ENCODE measurements around the gene SMDT1. TPM values are rescaled to one million over a fixed set of nuclear protein-coding genes. Genes with fewer than 3 reads are reported as not detected.
A peak's percentile ranks its signal among the peaks of the same experiment; 100 is the strongest.
"Not testable (repeated sequence)": the region's sequence is repeated elsewhere in the genome, so short reads cannot be mapped to it uniquely, and the experiment has no call there.

The SMDT1 gene
- total RNA-seq, 2 experiments from 2014 or later: 58.0 to 63.4 TPM

GRCh38 chr22:42116848-42117424 is 37.4 kb downstream of the SMDT1 start:
- Mint-ChIP-seq H3K27ac (no peak overlapping the region), H3K4me3 (no peak overlapping the region), H3K36me3 (peaks cover 17% of the 10 kb centered on the region), H3K4me1 (peaks cover 26% of the 10 kb centered on the region), H3K9me3 (peaks cover 7% of the 10 kb centered on the region), H3K27me3 (peaks cover 2% of the 10 kb centered on the region)
- no peak for DNase-seq

GRCh38 chr22:42120231-42121021 is 40.9 kb downstream of the SMDT1 start:
- H3K9me3 Mint-ChIP-seq, H3K27me3 Mint-ChIP-seq: not testable (repeated sequence)
- Mint-ChIP-seq H3K27ac (peak overlapping the region; percentile 97), H3K4me1 (peaks cover 32% of the 10 kb centered on the region), H3K36me3 (peaks cover 11% of the 10 kb centered on the region), H3K4me3 (peak overlapping the region; percentile 78)
- peak; percentile 44 for DNase-seq

DNA sequence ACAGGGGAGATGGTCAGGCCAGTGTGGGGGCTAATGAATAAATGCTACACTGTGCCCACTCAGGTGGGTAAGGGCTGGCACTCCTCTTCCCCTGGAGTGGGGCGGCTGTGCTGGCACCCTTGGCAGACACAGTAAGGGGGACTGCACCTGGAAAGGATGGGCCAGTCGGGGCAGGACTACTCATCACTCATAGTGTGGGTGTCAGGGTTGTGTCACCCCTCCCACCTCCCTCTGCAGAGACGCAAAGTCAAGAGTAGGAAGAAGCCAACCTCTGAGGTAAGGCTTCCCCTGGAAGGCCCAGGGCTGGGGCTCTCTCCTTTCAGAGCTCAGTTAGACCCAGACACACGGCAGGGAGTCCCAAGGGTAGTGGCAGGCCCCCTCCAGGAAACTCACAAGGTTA is 44.0 kb downstream of the SMDT1 start:
- DNase-seq: not testable (repeated sequence)

DNA sequence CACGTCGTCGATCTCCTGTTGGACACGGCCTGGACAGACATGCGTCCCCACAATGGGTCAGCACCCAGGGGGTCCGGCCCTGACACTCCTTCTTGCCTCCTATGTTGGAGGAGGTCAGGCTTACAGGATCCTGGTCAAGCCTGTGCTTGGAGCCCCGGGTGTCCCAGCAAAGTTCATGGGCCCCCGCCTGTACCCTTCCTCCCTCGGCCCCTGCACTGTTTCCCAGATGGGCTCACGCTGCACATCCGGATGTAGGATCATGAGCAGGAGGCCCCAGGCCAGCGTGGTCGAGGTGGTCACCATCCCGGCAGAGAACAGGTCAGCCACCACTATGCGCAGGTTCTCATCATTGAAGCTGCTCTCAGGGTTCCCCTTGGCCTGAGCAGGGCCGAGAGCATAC is 48.1 kb downstream of the SMDT1 start:
- no peak overlapping the region for H3K4me3 Mint-ChIP-seq
- H3K4me1 Mint-ChIP-seq: no peaks in the 10 kb centered on the region
- H3K36me3 Mint-ChIP-seq: no peaks in the 10 kb centered on the region

More for the DNA sequence above, 44.0 kb downstream of the SMDT1 start:
- H3K27ac Mint-ChIP-seq, H3K36me3 Mint-ChIP-seq, H3K27me3 Mint-ChIP-seq, H3K4me3 Mint-ChIP-seq, H3K9me3 Mint-ChIP-seq: not testable (repeated sequence)
- peaks cover 32% of the 10 kb centered on the region for H3K4me1 Mint-ChIP-seq

GRCh38 chr22:42128007-42128406 is 48.5 kb downstream of the SMDT1 start:
- H3K4me3 Mint-ChIP-seq, H3K27me3 Mint-ChIP-seq, H3K27ac Mint-ChIP-seq, DNase-seq, H3K36me3 Mint-ChIP-seq, H3K9me3 Mint-ChIP-seq, H3K4me1 Mint-ChIP-seq: not testable (repeated sequence)

More for the DNA sequence above, 48.1 kb downstream of the SMDT1 start:
- Mint-ChIP-seq H3K27ac (no peak overlapping the region), H3K27me3 (no peaks in the 10 kb centered on the region), H3K9me3 (no peaks in the 10 kb centered on the region)
- DNase-seq: no peak

DNA sequence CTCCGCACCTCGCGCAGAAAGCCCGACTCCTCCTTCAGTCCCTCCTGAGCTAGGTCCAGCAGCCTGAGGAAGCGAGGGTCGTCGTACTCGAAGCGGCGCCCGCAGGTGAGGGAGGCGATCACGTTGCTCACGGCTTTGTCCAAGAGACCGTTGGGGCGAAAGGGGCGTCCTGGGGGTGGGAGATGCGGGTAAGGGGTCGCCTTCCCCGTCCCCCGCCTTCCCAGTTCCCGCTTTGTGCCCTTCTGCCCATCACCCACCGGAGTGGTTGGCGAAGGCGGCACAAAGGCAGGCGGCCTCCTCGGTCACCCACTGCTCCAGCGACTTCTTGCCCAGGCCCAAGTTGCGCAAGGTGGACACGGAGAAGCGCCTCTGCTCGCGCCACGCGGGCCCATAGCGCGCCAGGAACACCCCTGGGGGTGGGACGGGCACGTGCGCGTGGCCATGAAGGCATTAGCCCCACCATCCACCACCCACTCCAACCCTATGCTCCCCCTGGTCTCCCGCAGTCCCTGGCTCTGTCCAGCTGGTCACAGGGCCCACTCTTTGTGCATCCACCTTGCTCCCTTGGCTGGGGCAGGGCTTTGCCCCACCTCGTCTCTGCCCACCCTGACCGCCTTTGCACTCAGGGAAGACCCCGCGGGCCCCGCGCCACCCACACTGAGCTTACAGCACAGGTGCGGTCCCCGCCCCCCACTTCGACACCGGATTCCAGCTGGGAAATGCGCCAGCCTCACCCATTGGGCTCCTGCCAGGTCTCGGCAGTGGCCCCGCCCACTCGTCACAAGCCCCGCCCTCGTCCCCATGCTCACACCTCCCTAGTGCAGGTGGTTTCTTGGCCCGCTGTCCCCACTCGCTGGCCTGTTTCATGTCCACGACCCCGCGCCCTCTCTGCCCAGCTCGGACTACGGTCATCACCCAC is 49.5 kb downstream of the SMDT1 start:
- H3K4me1 Mint-ChIP-seq, H3K27ac Mint-ChIP-seq, H3K27me3 Mint-ChIP-seq, H3K4me3 Mint-ChIP-seq, DNase-seq, H3K36me3 Mint-ChIP-seq, H3K9me3 Mint-ChIP-seq: not testable (repeated sequence)

- not testable (repeated sequence) for DNase-seq, H3K27ac Mint-ChIP-seq, H3K27me3 Mint-ChIP-seq, H3K4me1 Mint-ChIP-seq, H3K36me3 Mint-ChIP-seq, H3K4me3 Mint-ChIP-seq, H3K9me3 Mint-ChIP-seq
These were observed 50.7 kb downstream of the SMDT1 start for GRCh38 chr22:42130182-42130581.

DNA sequence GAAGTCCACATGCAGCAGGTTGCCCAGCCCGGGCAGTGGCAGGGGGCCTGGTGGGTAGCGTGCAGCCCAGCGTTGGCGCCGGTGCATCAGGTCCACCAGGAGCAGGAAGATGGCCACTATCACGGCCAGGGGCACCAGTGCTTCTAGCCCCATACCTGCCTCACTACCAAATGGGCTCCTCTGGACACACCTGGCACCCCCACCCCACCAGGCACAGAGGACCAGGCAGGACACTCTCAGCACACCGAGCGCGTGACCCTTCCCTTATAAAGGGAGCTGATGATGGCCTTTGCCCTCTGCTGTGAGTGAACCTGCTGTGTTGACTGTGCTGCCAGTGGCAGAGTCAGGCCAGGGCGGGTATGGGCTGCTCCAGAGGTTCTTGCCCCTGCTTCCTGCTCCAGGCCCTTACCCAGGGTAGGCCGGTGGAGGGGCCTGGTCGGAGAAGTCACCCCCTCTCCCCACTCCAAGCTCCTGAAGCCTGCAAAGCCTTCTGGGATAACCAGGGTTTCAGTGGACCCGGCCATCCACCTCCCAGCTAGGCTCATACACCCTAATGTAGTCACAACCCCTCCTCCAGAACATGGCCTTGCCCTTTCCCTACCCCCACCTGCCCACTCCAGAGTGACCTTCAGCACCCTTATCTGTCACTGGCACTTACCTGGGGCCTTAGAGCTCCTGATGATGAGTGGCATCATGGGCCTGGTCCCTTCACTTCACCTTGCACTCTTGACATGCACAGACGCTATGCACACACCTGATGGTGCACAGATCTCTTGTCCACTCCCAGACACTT is 51.3 kb downstream of the SMDT1 start, which contains the start of gene CYP2D6:
Gene CYP2D6 (minus strand): TSS at position 172 of the 793 bp plus-strand sequence. CDS start 19 bp downstream, at position 153.
- H3K9me3 Mint-ChIP-seq, DNase-seq, H3K27me3 Mint-ChIP-seq, H3K36me3 Mint-ChIP-seq, H3K4me3 Mint-ChIP-seq, H3K4me1 Mint-ChIP-seq, H3K27ac Mint-ChIP-seq: not testable (repeated sequence)

DNA sequence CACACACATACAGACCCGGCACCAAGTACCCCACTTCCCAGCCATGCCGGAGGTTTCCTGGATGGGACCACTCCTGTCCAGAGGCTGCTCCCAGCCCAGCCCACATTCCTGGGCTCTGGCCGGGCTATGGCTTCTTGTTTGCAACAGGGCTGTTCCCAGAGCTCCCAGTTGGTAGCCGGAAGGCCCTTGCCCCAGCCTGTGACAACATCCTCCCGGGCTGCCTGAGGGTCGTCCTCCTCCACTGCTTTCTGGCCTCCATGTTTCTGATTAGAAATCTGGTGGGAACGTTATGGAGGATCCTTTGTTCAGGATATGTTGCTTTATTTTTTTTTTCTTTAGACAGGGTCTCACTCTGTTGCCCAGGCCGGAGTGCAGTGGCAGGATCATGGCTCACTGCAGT is 52.1 kb downstream of the SMDT1 start:
- Mint-ChIP-seq H3K27ac (no peak overlapping the region), H3K9me3 (no peaks in the 10 kb centered on the region), H3K4me1 (no peaks in the 10 kb centered on the region), H3K27me3 (no peaks in the 10 kb centered on the region), H3K4me3 (no peak overlapping the region), H3K36me3 (no peaks in the 10 kb centered on the region)
- DNase-seq: no peak

DNA sequence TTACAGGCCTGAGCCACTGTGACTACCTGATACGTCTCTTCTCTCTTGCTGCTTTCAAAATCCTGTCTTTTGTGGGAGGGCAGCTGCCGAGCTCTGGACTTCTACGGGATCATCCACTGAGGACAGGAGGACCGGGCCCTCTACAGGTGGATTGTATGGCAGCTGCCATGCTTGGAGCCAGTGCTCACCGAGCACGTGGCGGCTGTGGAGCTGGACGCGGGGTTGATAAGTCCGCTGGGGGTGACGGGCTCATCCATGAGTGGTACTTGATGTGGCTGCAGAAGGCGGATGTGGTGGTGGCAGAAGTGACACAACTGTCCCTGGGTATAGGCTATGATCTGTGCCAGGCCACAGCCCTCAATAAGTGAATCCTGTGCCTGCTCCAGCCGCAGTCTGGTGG is 53.0 kb downstream of the SMDT1 start:
- H3K9me3 Mint-ChIP-seq: no peaks in the 10 kb centered on the region
- DNase-seq: no peak
- H3K27ac Mint-ChIP-seq: no peak overlapping the region
- H3K4me3 Mint-ChIP-seq: no peak overlapping the region
- H3K36me3 Mint-ChIP-seq: no peaks in the 10 kb centered on the region
- no peaks in the 10 kb centered on the region for H3K27me3 Mint-ChIP-seq
- no peaks in the 10 kb centered on the region for H3K4me1 Mint-ChIP-seq

Other genes starting within 250 kb of the SMDT1 start
- gene SREBF2, start 246.6 kb upstream of the SMDT1 start, total RNA-seq: 10 to 100 TPM; 68.1 to 74.8 TPM
- gene SHISA8, start 164.6 kb upstream of the SMDT1 start, total RNA-seq: under 1 TPM; 0.56 to 0.68 TPM
- gene TNFRSF13C, start 152.9 kb upstream of the SMDT1 start, total RNA-seq: 1 to 10 TPM; 2.2 to 2.3 TPM
- gene CENPM, start 132.5 kb upstream of the SMDT1 start, total RNA-seq: 10 to 100 TPM; 70.5 to 76.5 TPM
- gene SEPTIN3, start 110.3 kb upstream of the SMDT1 start, total RNA-seq: under 1 TPM; 0.27 to 0.38 TPM
- under 1 TPM; 0.37 to 0.68 TPM for gene WBP2NL, start 80.9 kb upstream of the SMDT1 start, total RNA-seq
- gene NAGA, start 8.9 kb upstream of the SMDT1 start, total RNA-seq: 10 to 100 TPM; 13.2 to 16.0 TPM
- 1 to 10 TPM; 1.5 to 2.1 TPM for gene PHETA2, start 5.5 kb upstream of the SMDT1 start, total RNA-seq
- 100 to 1,000 TPM; 107 to 117 TPM for gene NDUFA6, start 11.1 kb downstream of the SMDT1 start, total RNA-seq
- 1 to 10 TPM; 1.6 to 2.4 TPM for gene CYP2D6, start 51.1 kb downstream of the SMDT1 start, total RNA-seq
- 10 to 100 TPM; 62.4 to 68.4 TPM for gene TCF20, start 191.0 kb downstream of the SMDT1 start, total RNA-seq

Measured in activated naive CD8-positive, alpha-beta T cell treated with anti-CD3 and anti-CD28 coated beads for 36 hours (primary cell).